HG03139 (cell line): ENCODE measurements around the gene NSG2.

Experiments used
- ATAC-seq: cut with Tn5 transposase; IDR thresholded peaks from one replicate; pipeline ENCODE4 v1.9.1; 2021; ENCODE audit not compliant: unreplicated experiment

The NSG2 gene

DNA sequence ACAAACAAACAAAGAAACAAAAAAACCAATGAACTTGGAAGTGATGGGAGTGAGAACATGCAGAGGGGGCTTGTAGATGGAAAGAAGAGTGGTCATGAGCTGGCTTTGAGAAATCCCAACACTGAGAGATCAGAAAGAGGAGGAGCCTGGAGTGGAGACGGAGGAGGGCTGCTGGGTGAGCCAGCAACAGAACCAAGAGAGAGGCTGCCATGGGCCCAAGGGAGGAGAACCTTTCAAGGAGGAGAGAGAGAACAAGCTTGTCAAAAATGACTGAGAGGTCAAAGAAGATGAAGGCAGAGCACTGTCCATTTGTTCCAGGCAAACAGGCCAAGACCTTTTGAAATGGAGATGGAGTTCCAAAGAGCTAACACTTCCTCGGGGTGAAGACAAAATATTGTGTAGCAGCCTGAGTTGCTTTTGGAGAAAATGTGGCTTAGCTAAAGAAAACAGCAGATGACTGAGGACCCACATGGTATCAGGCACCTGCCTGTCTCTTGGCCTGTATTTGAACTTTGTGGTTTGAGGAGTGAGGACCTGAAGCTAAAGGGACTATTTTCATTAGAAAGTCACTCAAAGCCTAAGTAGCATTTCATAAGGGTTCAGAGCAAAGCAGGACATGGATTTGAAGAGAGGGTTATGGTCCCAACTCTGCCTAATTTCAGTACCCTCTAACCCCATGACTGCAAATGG is 13.1 kb downstream of the NSG2 start:
- ATAC-seq, result no peak

DNA sequence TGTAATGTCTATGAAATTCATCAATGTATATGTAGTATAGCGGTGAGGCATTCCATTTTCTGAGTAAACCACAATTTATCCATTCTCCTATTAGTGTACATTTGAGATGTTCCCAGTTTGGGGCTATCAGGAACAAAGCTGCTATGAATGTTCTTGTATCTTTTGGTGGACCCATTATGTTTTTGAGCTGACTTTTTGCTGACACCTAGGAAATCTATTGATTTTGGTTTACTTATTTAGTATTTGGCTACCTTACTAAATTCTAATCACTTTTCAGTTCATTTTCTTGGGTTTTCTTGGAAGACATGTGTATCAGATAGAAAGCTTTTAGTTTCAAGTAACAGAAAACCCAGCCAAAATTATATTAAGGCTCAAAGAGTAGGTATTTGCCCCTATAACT is 13.7 kb downstream of the NSG2 start:
- no peak for ATAC-seq

DNA sequence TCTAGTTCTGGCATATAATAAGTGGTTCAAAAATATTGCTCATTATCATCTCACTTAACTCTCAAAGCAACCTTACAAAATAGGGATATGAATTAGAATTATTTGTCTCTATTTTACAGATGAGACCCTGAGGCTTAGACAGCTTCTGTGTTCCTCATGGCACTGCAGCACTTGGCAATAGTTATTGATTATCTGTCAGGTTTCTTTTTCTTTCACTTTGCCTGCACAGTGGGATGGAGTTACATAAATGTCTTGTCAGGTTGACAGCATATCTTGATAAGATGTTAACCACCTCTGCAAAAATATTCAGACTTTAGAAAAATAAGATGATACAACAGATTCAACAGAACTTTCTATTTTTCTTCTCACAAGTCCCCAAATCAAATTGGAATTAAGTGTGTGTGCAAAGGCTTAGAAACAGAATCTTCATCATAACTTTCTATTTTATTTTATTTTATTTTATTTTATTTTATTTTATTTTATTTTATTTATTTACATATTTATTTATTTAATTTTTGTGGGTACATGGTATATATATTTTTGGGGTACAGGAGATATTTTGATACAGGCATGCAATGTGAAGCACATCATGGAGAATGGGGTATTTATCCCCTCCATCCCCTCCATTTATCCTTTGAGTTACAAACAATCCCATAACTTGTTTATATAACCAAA is 17.7 kb downstream of the NSG2 start:
- ATAC-seq, result no peak

DNA sequence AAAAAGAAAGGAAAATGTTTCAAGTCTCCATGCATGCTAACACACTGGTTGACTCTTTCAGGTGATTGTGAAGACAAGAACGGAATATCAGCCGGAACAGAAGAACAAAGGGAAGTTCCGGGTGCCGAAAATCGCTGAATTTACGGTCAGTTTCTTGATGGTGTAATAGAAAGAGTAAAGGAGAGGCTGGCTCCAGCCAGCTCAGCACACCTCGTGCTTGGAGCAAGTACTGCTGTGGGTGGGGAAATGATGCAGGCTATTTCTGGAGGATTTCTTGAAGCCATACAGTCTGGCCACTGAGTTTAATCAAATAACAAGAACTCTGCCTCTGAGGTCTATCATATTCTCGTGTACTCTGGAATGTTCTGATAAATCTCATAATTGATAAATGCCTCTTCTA is 18.7 kb downstream of the NSG2 start:
- ATAC-seq, result no peak

DNA sequence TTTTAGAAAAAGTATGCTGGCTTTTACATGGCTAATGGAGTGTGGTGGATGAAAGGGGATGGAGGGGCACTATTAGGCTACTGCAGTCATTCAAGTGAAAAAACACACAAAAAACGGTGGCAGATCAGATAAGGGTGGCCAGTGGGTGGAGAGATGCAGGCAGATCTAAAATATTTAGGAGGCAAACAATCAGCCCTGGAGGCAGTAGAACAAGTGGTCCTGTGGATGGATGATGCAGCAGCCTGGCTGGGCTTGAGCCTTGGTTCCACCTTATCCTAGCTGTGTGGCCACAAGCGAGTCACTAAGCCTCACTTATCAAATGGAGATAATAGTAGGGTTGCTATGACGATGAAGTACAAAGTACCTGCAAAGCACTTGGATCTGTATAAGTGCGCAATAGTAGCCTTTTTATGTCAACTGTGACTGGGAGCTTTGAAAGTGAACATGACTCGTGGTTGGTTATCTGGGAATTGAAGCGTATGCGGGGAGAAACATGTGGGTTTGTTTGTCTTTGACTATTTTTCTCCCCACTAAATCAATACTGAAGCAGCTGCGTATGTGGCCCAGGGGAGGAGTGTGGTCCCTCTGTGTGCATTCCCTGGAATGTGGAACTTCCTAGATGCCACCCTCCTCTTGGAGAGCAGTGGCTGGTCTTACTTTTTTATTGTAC is 20.2 kb downstream of the NSG2 start:
- no peak for ATAC-seq

DNA sequence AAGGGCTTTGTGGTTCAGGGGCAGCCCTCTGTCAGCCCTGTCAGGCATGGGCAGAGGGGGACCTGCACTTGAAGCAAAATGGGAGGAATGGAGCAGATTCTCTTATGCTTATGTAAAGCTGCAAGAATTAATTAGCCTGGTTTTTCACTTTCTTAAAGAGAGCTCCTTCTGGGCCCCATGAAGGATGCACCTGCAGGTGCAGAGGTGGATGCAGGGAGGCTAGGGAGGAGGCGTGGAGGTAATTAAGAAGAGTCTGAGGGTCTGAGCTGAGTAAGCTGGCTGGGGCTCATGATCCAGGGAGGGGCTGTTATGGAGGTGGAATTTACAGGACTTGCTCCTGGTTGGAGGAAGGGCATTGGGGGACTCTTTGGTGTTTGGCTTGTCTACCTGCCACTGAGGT is 22.0 kb downstream of the NSG2 start:
- no peak for ATAC-seq

DNA sequence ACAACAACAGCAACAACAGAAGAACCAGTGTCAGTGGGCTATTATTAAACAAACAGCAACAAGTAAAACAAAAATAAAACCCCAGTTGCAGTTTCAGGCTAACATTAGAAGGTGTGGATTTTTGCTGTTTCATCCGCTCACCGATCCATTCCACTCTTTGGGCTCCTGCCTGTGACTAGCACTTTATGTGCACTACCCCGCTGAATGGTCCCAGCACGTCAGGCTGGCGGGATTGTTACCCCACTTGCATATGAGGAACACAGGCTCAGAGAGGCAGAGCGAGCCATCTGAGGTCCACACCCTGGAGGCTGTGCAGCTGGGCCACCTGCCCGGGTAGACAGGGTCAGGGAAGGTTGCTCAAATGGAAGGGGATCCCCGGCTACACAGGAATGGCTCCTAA is 26.0 kb downstream of the NSG2 start:
- ATAC-seq, result no peak

DNA sequence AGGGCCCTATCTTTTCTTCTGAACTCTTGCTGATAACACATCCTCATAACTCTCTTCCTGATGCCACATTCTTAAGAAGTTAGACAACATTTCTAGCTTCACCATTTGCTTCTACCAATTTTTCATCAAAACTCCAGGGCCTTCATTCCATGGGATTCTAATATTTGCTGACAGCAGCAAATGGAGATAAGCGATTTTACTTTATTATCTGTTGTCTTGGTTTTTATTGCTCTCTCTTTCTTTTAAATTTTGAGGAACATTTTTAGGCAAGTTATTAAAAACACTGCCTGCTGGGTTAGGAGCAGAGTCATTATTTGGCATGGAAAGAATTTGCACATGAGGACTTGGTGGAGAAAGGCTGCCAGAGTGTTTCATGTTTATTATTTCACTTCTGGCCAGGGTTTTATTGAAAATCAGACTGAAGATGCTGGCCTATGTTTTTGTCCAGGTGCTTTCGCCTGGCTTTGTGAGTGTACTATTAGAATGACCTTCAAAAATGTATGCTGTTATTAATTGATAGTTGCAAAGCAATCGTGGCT is 27.7 kb downstream of the NSG2 start:
- ATAC-seq, result no peak

DNA sequence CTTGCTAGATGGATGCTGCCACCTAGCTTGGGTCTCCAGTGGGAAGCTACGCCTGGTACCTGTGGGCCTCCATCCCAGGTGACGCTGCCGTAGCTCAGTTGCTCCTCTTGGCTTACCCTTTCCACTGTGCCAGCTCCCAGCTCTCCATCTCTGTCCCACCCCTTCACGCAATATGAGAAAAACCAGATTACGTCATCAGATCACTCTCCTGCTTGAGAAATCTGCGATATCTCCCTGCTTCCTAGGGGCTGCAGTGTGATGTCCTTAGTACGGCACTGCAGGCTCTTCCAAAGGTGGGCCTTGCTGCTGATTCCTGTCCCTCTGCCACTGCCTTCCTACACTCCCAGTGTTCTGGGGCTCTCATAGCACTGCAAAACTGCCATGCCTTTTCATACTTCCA is 28.9 kb downstream of the NSG2 start:
- ATAC-seq, result no peak

DNA sequence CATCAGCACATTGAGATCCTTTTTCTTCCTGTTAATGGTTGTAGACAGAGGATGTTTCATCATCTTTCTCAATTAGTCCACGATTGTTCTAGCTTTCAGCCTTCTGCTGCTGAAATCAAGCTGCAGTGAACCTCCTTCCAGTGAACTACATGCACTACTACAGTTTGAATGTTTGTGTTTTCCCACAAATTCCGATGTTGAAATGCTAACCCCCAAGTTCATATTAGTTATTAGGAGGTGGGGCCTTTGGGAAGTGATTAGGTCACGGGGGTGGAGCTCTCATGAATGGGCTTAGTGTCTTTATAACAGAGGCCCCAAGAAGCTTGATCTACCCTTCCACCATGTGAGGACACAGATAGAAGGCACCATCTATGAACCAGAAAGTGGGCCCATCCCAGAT is 32.9 kb downstream of the NSG2 start:
- ATAC-seq, result no peak

DNA sequence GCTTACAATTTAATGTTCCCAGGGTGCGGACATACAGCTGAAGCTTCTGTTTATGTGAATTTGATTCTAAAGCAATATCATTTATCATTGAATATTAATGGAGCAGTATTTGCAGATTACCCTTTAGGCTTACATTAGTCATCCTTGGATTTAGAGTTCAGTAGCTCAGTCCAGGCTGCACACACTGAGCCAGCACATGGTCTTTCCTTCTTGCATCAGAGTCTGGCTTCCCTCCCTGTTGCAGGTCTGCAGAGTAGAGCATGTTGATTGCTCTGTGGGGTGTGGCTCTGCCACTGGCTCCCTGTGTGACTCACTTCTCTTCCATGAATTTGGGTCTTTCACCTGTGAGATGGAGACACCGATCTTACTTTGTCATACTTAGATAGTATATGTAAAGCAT is 36.8 kb downstream of the NSG2 start:
- no peak for ATAC-seq

DNA sequence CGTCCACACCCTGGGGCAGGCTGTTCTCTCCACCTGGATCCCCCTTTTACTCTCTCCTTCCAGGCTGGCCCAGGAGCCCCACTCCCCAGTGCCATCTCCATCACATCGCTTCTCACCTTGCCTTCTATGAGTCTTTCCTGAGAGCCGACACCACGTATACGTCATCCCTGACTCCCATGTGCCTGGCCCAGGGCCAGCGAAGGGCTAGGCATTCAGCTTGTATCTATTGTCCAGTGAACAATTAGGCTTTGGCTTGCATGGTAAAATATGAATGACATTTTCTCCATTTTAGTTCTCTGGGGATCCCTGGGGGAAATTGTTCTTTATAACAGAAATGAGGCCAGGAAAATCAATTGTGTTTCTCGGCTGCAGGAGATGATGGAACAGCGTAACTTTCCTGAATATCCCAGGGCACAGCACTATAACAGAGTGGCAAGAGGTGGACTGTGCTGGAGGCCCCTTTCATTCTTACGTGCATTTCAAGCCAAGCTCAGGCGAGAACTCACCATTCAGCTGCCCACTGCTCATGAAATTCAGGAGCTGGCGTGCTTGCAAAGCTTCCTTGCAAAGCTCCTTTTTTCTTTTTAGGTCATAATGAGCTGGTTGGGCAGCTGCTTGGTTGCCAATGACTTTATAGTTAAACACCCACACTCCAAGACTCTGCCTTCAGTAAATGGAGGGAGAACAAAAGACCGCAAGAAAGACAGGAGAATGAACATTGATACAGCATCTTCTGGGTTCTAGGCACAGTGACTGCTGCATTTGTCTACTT is 37.7 kb downstream of the NSG2 start:
- ATAC-seq, result no peak

DNA sequence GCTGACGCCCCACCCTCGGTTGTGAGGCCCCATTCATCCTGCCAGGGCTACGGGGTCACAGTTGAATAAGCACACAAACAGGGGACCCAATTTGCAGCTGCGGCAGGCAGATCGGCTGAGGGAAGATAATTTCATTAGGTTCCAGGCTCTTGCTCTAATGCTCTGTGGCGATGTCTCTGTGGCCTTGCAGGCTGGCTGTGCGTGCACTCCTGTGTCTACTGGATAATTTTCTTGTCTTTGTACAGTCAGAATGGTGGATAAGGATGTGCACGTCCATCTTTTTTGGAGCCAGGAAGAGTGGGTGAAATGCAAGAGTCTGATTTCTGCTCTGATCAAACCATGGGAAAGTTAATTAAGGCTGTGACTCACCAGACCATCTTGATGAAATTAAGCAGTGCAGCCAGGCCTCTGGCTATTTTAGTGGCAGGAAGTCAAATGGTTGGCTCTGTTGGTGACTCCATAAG is 39.2 kb downstream of the NSG2 start:
- ATAC-seq, result no peak

DNA sequence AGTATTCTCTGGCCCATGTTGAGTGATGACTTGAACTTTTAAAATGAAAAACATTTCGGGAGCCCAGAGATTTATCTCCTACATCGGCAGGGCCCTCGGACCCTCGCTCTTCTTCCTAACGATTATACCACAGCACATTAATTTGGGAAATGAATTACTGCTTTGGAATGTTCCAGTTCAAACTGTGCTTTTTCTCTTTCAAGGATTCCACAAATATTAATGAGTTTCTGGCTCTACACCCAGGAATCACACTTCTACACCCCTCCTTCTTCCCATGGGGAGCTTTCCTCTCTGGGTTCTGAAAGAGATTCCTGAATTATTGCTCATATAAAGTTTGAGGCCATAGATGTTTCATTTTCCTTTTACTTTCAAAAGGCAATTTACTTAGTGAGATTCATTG is 41.2 kb downstream of the NSG2 start:
- ATAC-seq, result no peak

DNA sequence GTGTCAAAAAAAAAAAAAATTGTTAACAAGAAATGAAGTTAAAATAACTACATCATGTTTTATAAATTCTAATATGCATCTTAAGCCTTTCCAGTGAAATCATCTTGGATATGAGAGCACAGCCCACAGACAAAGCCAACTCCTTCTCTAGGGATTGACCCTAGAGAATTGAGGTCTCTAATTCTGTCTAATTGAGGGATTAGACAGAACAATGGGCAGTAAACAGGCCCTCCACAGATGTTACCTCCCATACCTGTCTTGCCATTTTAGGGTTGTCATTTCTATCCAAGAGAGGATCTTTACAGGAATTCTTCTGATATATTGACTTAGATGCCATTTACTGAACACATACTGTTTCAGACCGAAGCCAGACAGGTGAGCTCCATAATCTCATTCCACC is 42.3 kb downstream of the NSG2 start:
- ATAC-seq, result no peak

DNA sequence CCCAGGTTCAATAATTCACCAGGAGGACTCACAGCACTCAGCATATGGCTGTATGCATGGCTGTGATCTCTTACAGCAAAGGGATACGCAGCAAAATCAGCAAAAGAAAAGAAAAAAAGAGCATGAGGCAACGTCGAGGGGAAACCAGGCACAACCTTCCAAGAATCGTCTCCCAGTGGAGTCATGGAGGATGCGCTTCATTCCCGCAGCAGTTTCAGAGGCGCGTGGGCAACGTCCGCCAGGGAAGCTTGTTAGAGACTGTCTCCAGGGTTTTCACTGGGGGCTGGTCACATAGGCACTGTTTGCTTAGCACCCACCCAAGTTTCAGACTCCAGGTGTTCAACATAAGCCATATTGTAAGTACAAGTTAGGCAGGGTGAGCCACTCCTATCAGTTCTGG is 44.6 kb downstream of the NSG2 start:
- ATAC-seq, result no peak

DNA sequence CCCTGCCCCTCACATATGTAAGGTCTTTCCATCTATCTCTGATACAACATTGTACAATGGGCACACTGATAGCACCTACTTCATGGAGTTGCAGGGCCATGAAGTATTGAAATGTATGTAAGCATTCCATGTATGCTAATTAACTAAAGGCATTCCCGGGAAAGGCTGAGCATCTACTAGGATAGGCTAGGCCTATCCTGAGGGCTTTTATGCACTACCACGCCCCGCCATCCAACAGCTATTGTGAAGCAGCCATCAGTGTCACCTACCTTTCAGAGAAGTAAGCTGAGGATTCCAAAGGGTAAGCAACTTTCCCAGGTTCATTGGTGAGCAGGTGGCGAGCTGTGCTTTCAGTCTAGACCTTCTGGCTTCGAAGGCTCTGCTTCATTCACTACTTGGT is 47.6 kb downstream of the NSG2 start:
- no peak for ATAC-seq

DNA sequence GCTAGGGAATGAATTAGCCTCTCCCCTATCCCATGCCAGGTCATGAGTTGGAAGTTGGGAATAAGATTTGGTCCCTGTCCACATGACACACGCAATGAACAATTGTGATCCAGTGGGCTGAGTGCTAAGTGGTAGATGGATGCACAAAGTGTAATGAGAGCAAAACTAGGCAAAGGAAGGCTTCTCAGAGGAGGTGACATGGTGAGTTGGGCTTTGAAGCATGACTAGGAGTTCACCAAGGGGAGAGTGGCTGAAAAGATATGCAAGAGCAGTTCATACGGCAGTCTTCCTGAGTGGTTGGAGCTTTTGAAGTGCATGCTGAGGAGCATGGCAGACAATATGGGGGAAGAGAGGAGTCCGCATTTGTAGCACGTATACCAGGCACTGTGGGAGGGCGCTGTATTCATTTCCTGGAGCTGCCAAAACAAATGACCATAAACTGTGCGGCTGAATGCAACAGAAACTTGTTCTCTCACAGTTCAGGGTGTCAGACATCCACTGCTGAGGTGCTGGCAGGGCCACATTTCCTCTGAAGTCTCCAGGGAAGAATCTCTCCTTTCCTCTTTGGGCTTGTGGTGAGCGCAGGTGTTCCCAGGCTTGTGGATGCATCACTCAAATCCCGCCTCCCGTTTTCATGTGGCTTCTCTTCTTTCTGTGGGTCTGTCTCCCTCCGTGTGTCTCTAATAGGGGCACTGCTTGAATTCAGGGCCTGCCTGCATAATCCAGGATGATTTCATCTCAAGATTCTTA is 49.5 kb downstream of the NSG2 start:
- ATAC-seq, result no peak

DNA sequence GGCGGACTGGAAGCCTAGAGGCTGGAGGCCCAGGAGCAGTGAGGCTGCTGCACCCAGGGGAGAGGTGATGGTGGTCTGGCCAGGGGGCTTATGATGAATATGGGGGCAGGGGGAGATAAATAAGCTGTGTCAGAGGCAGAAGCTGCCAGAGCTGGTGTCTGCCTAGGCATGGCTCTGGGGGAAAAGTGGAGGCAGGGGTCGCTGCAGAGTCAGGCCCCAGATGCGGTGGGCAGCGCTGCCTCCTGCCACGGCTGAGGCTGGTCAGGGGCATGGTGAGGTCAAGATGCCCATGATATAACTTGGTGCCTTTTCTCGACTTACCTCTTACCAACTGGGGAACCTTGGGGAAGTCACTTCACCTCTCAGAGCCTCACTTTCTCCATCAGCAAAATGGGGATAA is 51.1 kb downstream of the NSG2 start:
- no peak for ATAC-seq

DNA sequence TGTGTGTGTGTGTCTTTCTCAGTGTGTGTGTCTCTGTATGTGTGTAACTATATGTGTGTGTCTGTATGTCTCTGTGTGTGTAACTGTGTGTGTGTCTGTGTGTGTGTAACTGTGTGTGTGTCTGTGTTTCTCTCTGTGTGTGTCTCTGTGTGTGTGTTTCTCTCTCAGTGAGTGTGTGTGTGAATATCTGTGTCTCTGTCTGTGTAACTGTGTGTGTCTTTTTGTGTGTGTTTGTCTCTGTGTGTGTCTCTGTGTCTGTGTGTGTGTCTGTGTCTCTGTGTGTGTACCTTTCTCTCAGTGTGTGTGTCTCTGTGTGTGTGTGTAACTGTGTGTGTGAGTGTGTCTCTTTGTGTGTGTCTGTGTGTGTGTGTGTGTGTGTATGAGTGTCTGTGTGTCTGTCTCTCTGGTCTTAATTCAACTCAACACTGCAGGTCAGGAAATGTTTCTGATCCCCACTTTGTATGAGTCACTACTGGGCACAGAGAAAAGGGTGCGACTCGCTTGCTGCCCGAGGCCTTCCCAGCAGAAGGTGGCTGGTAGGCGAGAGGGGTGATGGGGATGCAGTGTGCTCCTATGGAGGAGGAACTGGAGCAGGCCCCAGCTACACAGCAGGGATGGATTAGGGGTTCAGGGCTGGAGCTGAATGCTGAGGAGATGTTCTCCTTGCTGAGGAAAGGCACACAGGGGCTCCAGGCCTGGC is 52.1 kb downstream of the NSG2 start:
- ATAC-seq, result no peak
